ENCODE measurements around the gene USP40. TPM values are rescaled to one million over a fixed set of nuclear protein-coding genes. Genes with fewer than 3 reads are reported as not detected.

USP40 gene
- total and polyA plus RNA-seq, 4 donors = 29.4 to 40.2 (median 32.2) TPM

DNA sequence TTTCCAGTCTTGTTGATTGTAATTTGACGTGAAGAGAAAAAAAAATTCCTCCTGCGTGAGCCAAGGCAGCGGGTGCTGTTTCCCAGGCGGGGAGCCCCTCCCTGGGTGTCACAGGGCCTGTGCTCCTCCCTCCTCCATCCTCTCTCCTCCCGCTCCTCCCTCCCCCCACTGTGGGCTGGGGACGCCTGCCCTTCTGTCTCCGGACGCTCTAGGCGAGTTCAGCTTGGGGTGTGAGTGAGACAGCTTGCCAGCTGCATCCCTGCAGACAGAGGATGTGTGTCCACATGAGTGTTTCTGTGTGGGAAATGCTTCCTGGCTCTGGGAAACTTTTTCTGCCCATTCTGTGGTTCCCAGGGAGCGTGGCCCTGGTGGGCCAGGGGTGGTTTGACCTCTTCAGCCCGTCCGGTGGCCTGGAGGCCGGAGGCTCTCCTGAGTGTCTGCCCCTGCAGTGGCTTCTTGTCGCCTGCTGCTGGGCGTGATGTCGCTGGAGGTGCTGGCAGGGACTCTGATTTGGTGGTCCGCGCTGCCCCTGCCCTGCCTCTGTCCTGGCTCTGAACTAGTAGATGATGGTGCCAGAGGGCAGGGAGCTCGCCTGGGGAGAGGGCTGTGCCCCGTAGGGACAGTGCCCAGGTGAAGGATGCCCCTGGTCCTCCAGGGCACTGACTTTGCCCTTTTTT lies 96.4 kb downstream of the USP40 start:
- 63% methylated on average over 15 of the region's 20 CpGs for WGBS (ENCODE audit: insufficient coverage)
- no peaks in the 10 kb centered on the region for H3K9me3 ChIP-seq (ENCODE audit: control insufficient read depth, insufficient read depth, low read length)
- peak in 4 of 6 donors; percentile 30 to 77 (median 47) for DNase-seq (ENCODE audit: low read depth in 4 of 6, low spot score in 6 of 6)
- peak overlapping the region; percentile 61 for H3K27ac ChIP-seq (ENCODE audit: low read depth, low read length)
- peaks cover 20% of the 10 kb centered on the region for H3K4me1 ChIP-seq (ENCODE audit: control insufficient read depth, insufficient read depth, low read length)
- no peak overlapping the region for H3K4me3 ChIP-seq (ENCODE audit: low read depth, low read length)
- peaks cover 78% of the 10 kb centered on the region for H3K36me3 ChIP-seq (ENCODE audit: control insufficient read depth, insufficient read depth, low read length)
- H3K27me3 ChIP-seq (ENCODE audit: control insufficient read depth, insufficient read depth, low read length) = no peaks in the 10 kb centered on the region

DNA sequence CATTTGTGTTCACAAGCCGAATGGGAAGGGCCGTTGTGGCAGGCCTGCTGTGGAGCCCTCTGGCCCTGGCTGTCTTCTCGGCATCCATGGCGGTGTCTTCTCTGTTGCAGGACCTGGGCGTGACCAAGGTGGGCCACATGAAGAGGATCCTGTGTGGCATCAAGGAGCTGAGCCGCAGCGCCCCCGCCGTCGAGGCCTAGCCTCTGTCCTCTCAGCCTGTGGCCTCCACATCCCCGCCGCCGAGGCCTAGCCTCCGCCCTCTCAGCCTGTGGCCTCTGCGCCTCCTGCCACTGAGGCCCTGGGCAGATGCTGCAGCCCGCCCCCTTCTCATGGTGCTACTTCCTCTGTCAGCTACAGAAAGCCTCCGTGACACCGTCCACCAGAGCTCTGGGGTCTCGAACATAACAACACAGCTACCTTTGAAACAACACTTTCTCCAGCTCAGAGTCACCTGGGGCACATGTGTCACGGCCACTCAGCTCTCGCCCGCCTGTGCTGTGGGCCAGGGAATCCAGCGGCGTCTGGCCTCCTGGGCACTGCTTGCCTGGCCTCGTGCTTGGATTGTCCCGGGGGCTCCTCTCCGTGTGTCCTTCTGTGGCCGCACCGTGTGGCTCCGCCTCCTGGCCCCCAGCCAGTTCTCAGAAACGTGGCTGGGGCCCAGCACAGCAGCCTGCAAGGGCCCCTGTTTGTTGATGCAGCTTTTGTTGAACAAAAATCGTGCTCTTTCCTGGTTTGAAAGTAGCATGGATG lies 97.1 kb downstream of the USP40 start:
- DNase-seq (ENCODE audit: low read depth in 4 of 6, low spot score in 6 of 6) = peak in 3 of 6 donors; percentile 15 to 64 (median 50)
- Histone ChIP-seq H3K36me3 (ENCODE audit: control insufficient read depth, insufficient read depth, low read length) (peaks cover 83% of the 10 kb centered on the region), H3K4me3 (ENCODE audit: low read depth, low read length) (no peak overlapping the region), H3K27me3 (ENCODE audit: control insufficient read depth, insufficient read depth, low read length) (no peaks in the 10 kb centered on the region), H3K9me3 (ENCODE audit: control insufficient read depth, insufficient read depth, low read length) (no peaks in the 10 kb centered on the region), H3K4me1 (ENCODE audit: control insufficient read depth, insufficient read depth, low read length) (peaks cover 20% of the 10 kb centered on the region), H3K27ac (ENCODE audit: low read depth, low read length) (peak overlapping the region; percentile 61)
- WGBS (ENCODE audit: insufficient coverage) = 69% methylated on average over 31 of the region's 32 CpGs

DNA sequence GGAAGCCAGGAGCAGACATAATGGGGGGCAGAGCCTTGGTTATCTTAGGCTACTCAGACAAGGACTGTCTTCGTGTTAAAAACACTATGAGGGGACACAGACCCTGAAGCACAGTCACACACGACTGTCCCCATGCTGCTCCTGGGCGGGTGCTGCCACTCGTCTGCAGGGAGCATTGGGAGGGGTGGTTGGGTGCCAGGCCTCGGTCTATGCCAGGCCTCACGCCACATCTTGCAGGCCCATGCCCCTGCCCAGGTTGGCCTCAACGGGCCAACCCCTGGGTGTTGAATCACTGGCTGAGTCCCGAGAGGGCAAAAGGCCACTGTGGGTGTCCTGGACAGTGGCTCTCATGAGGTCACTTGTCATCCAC lies 97.9 kb downstream of the USP40 start:
- no peak for DNase-seq (ENCODE audit: low read depth in 4 of 6, low spot score in 6 of 6)
- H3K9me3 ChIP-seq (ENCODE audit: control insufficient read depth, insufficient read depth, low read length) = no peaks in the 10 kb centered on the region
- 97% methylated on average over 8 of the region's 8 CpGs for whole genome bisulfite sequencing (ENCODE audit: insufficient coverage)
- peaks cover 17% of the 10 kb centered on the region for H3K4me1 ChIP-seq (ENCODE audit: control insufficient read depth, insufficient read depth, low read length)
- H3K27me3 ChIP-seq (ENCODE audit: control insufficient read depth, insufficient read depth, low read length) = no peaks in the 10 kb centered on the region
- peaks cover 83% of the 10 kb centered on the region for H3K36me3 ChIP-seq (ENCODE audit: control insufficient read depth, insufficient read depth, low read length)
- H3K4me3 ChIP-seq (ENCODE audit: low read depth, low read length) = no peak overlapping the region
- no peak overlapping the region for H3K27ac ChIP-seq (ENCODE audit: low read depth, low read length)

DNA sequence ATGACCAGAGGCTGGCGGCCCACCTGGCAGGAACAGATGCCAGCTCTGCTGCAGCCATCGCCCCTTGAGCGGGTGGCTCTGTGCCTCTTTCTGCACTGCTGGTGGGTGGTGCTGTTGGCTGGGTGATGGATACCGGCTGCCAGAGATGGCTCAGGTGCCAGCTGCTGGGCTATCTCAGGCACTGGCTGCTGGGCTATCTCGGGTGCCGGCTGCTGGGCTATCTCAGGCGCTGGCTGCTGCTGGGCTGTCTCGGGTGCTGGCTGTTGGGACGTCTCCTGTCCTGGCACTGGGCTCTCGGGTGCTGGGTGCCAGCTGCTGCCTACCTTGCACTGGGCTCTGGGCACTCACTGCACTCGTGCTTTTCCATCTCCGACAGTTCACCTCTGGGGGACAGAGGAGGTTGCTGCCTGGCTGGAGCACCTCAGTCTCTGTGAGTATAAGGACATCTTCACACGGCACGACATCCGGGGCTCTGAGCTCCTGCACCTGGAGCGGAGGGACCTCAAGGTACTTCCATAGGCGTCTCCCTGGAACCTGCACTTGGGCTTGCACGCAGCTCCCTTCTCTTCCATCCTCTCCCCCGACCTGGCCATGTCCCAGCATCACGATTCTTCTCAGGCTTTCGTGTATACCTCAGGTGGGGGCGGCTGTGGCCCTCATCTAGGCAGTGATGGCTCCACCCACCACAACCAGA lies 98.4 kb downstream of the USP40 start:
- no peak for DNase-seq (ENCODE audit: low read depth in 4 of 6, low spot score in 6 of 6)
- no peaks in the 10 kb centered on the region for H3K9me3 ChIP-seq (ENCODE audit: control insufficient read depth, insufficient read depth, low read length)
- 88% methylated on average over 22 of the region's 22 CpGs for WGBS (ENCODE audit: insufficient coverage)
- peaks cover 83% of the 10 kb centered on the region for H3K36me3 ChIP-seq (ENCODE audit: control insufficient read depth, insufficient read depth, low read length)
- peaks cover 17% of the 10 kb centered on the region for H3K4me1 ChIP-seq (ENCODE audit: control insufficient read depth, insufficient read depth, low read length)
- no peak overlapping the region for H3K27ac ChIP-seq (ENCODE audit: low read depth, low read length)
- H3K27me3 ChIP-seq (ENCODE audit: control insufficient read depth, insufficient read depth, low read length) = no peaks in the 10 kb centered on the region
- no peak overlapping the region for H3K4me3 ChIP-seq (ENCODE audit: low read depth, low read length)

DNA sequence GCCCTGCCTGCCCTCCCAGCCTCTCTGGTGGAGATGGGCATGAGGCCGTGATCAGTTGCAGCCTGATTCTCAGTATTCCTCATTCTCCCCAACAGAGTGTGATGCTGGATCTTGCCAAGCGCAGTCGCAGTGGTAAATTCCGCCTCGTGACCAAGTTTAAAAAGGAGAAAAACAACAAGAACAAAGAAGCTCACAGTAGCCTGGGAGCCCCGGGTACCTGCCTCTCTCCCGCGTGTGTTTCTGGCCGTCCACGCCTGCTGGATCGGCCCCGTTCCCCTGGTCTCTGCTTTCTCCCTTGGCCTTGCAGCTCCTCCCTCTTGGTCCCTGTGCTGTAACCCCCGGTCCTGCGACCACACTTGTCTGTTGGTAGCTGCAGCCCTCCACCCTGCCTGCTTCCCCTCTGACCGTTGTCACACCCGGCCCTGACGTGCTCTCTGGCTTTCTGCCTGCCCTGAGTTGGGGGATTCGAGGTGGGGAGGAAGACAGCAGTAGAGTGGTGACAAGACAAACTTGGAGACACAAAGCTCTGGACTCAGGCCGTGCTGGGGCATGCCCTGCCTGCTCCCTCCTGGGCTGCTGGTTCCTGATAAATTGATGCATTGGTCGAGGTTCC lies 99.5 kb downstream of the USP40 start:
- Histone ChIP-seq H3K9me3 (ENCODE audit: control insufficient read depth, insufficient read depth, low read length) (no peaks in the 10 kb centered on the region), H3K4me3 (ENCODE audit: low read depth, low read length) (no peak overlapping the region), H3K27me3 (ENCODE audit: control insufficient read depth, insufficient read depth, low read length) (no peaks in the 10 kb centered on the region), H3K27ac (ENCODE audit: low read depth, low read length) (no peak overlapping the region), H3K4me1 (ENCODE audit: control insufficient read depth, insufficient read depth, low read length) (peaks cover 17% of the 10 kb centered on the region), H3K36me3 (ENCODE audit: control insufficient read depth, insufficient read depth, low read length) (peaks cover 85% of the 10 kb centered on the region)
- WGBS (ENCODE audit: insufficient coverage) = 86% methylated on average over 20 of the region's 20 CpGs
- no peak for DNase-seq (ENCODE audit: low read depth in 4 of 6, low spot score in 6 of 6)

DNA sequence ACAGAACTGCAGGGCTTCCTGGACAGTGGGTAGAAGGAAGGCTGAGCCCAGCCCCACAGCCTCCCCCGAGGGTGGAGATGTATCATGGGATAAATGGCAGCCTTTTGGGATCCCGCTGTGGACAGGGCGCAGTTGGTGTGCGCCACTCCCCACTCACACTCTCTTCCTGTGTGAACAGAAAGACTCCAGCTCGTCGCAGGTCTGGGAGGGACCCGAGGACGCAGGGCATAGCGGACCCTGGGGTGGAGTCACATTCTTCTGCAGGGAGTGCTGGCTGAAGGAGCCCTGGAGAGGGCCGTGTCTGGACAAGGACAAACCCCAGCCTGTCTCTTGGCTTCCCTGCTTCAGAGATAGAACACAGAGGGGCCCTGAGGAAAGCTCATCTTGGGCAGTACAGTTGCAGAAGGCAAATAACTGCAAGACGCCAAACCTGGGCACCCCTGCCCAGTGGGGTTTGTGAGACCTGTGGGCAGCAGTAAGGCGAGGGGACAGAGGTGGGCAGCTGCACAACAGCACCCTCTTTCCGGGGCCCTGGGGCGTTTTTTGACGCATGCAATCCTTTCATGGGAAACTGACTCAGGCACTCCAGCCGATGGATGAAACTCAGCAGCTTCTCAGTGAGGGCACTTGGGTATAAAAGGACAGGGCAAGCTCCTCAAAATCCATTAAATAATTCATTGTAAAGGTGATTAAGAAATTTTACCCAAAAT lies 101.9 kb downstream of the USP40 start:
- peaks cover 87% of the 10 kb centered on the region for H3K36me3 ChIP-seq (ENCODE audit: control insufficient read depth, insufficient read depth, low read length)
- WGBS (ENCODE audit: insufficient coverage) = 90% methylated on average over 11 of the region's 16 CpGs
- H3K27me3 ChIP-seq (ENCODE audit: control insufficient read depth, insufficient read depth, low read length) = no peaks in the 10 kb centered on the region
- no peak overlapping the region for H3K27ac ChIP-seq (ENCODE audit: low read depth, low read length)
- H3K4me1 ChIP-seq (ENCODE audit: control insufficient read depth, insufficient read depth, low read length) = peaks cover 11% of the 10 kb centered on the region
- H3K9me3 ChIP-seq (ENCODE audit: control insufficient read depth, insufficient read depth, low read length) = no peaks in the 10 kb centered on the region
- no peak overlapping the region for H3K4me3 ChIP-seq (ENCODE audit: low read depth, low read length)
- DNase-seq (ENCODE audit: low read depth in 4 of 6, low spot score in 6 of 6) = no peak

DNA sequence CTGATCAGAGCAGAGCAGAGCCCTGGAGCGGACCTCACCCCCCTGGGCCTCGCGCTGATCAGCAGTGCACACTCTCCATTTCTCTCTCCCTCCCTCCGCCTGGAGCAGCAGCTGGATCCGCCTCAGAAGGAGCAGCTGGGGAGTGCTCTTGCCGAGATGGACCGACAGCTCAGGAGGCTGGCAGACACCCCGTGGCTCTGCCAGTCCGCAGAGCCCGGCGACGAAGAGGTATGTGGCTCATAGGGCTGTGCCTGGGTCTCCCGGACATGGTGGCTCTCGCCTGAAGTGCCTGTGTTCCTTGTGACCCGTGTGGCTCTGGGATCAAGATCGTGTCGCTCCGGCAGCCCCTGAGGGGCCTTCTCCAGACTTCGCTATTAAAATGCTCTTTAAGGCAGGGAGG lies 102.5 kb downstream of the USP40 start:
- peaks cover 4% of the 10 kb centered on the region for H3K4me1 ChIP-seq (ENCODE audit: control insufficient read depth, insufficient read depth, low read length)
- 85% methylated on average over 19 of the region's 19 CpGs for WGBS (ENCODE audit: insufficient coverage)
- H3K27me3 ChIP-seq (ENCODE audit: control insufficient read depth, insufficient read depth, low read length) = no peaks in the 10 kb centered on the region
- no peak overlapping the region for H3K27ac ChIP-seq (ENCODE audit: low read depth, low read length)
- no peaks in the 10 kb centered on the region for H3K9me3 ChIP-seq (ENCODE audit: control insufficient read depth, insufficient read depth, low read length)
- H3K36me3 ChIP-seq (ENCODE audit: control insufficient read depth, insufficient read depth, low read length) = peaks cover 87% of the 10 kb centered on the region
- no peak for DNase-seq (ENCODE audit: low read depth in 4 of 6, low spot score in 6 of 6)
- no peak overlapping the region for H3K4me3 ChIP-seq (ENCODE audit: low read depth, low read length)

DNA sequence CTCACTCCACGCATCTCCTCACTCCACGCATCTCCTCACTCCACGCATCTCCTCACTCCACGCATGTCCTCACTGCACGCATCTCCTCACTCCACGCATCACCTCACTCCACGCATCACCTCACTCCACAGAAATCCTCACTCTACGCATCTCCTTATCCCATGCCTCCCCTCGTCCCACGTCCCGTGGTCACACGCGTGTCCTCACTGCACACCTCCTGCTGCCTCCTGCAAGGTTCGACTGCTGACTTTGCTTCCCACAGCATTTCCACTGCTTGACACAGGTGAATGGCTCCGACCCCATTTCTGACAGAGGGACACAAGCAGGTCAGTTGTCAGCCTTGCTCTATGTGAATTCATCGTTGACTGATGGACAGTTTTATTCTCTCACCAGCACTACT lies 103.0 kb downstream of the USP40 start:
- no peaks in the 10 kb centered on the region for H3K9me3 ChIP-seq (ENCODE audit: control insufficient read depth, insufficient read depth, low read length)
- no peak overlapping the region for H3K27ac ChIP-seq (ENCODE audit: low read depth, low read length)
- no peaks in the 10 kb centered on the region for H3K27me3 ChIP-seq (ENCODE audit: control insufficient read depth, insufficient read depth, low read length)
- H3K36me3 ChIP-seq (ENCODE audit: control insufficient read depth, insufficient read depth, low read length) = peaks cover 87% of the 10 kb centered on the region
- 91% methylated on average over 14 of the region's 16 CpGs for WGBS (ENCODE audit: insufficient coverage)
- H3K4me1 ChIP-seq (ENCODE audit: control insufficient read depth, insufficient read depth, low read length) = peaks cover 4% of the 10 kb centered on the region
- no peak for DNase-seq (ENCODE audit: low read depth in 4 of 6, low spot score in 6 of 6)
- no peak overlapping the region for H3K4me3 ChIP-seq (ENCODE audit: low read depth, low read length)

DNA sequence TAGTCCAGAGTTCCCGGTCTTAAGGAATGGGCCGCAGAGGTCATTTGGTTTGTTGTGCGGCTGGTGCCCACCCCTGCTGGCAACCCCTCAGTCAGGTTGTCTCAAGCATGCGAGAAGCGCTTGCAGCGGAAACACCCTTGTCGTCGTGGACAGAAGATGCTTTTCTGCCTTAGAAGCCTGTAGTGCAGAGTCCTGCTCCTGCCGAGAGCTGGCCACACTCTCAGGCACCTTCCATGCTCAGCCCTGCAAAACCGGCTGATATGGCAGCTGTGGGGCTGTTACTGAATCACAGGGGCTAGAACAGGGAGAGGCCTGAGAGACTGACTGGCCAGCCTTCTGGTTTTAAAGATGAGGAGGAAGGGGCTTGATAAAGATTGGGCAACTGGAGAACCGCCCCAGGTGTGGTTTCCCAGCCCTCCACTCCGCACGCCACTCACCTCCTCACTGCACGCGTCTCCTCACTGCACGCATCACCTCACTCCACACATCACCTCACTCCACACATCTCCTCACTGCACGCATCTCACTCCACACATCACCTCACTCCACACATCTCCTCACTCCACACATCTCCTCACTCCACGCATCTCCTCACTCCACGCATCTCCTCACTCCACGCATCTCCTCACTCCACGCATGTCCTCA lies 103.6 kb downstream of the USP40 start:
- Histone ChIP-seq H3K36me3 (ENCODE audit: control insufficient read depth, insufficient read depth, low read length) (peaks cover 87% of the 10 kb centered on the region), H3K4me3 (ENCODE audit: low read depth, low read length) (no peak overlapping the region), H3K9me3 (ENCODE audit: control insufficient read depth, insufficient read depth, low read length) (no peaks in the 10 kb centered on the region), H3K27me3 (ENCODE audit: control insufficient read depth, insufficient read depth, low read length) (no peaks in the 10 kb centered on the region), H3K27ac (ENCODE audit: low read depth, low read length) (no peak overlapping the region), H3K4me1 (ENCODE audit: control insufficient read depth, insufficient read depth, low read length) (peaks cover 4% of the 10 kb centered on the region)
- no peak for DNase-seq (ENCODE audit: low read depth in 4 of 6, low spot score in 6 of 6)
- 97% methylated on average over 20 of the region's 21 CpGs for WGBS (ENCODE audit: insufficient coverage)

All from spinal cord (tissue), 10 donors.